GM12878 (cell line): Measurements from ENCODE around the gene HTR7. TPM values are rescaled to one million over a fixed set of nuclear protein-coding genes. Genes with fewer than 3 reads are reported as not detected.

Experiments
- BHLHE40 ChIP-seq, 2 experiments: fragments of 450-650 bp in 1 of 2; IDR thresholded peaks; 2 replicates each; pipeline ENCODE4 v1.6.1; 2011 to 2017; ENCODE audit warnings: low read depth in 2 of 2, borderline replicate concordance in 1 of 2, improper control_type of control experiment in 1 of 2, low read length in 1 of 2, mild to moderate bottlenecking in 1 of 2
- BRCA1 ChIP-seq: IDR thresholded peaks from 2 replicates; pipeline ENCODE4 v1.6.1; 2011; ENCODE audit warnings: low read depth, low read length, improper control_type of control experiment
- CREB1 ChIP-seq: IDR thresholded peaks from 2 replicates; pipeline ENCODE4 v1.6.1; 2012; ENCODE audit warnings: low read depth, mild to moderate bottlenecking, inconsistent platforms
- EED ChIP-seq: sonication (generic); IDR thresholded peaks from 2 replicates; pipeline ENCODE4 v1.6.1; 2016; ENCODE audit warnings: antibody characterized with exemption, low read depth
- IKZF1 ChIP-seq: fragments of 450-650 bp; conservative IDR thresholded peaks from 2 replicates; pipeline ENCODE4 v1.6.1; 2017; ENCODE audit warnings: antibody characterized with exemption, mild to moderate bottlenecking
- JUND ChIP-seq: IDR thresholded peaks from 2 replicates; pipeline ENCODE4 v1.6.1; 2012; ENCODE audit warnings: low read depth, mild to moderate bottlenecking, low read length, improper control_type of control experiment, moderate library complexity
- LARP7 ChIP-seq: fragments of 450-650 bp; IDR thresholded peaks from 2 replicates; pipeline ENCODE4 v1.6.1; 2017; ENCODE audit warnings: mild to moderate bottlenecking
- SIN3A ChIP-seq: IDR thresholded peaks from 2 replicates; pipeline ENCODE4 v1.6.1; 2012; ENCODE audit warnings: low read depth, low read length, improper control_type of control experiment
- SMAD5 ChIP-seq: IDR thresholded peaks from 2 replicates; pipeline ENCODE4 v1.6.1; 2016; ENCODE audit warnings: antibody characterized with exemption, low read depth
- SP1 ChIP-seq: IDR thresholded peaks from one replicate; pipeline ENCODE4 v1.6.1; 2011; ENCODE audit warnings: low read depth, low read length
- TCF12 ChIP-seq: IDR thresholded peaks from 2 replicates; pipeline ENCODE4 v1.6.1; 2011; ENCODE audit warnings: low read depth, mild to moderate bottlenecking, low read length
- TCF3 ChIP-seq: IDR thresholded peaks from 2 replicates; pipeline ENCODE4 v1.6.1; 2012; ENCODE audit warnings: low read depth, mild to moderate bottlenecking, low read length, borderline replicate concordance; ENCODE audit not compliant: insufficient read depth
- ZNF207 ChIP-seq: fragments of 450-650 bp; IDR thresholded peaks from 2 replicates; pipeline ENCODE4 v1.6.1; 2014; ENCODE audit warnings: antibody characterized with exemption, mild to moderate bottlenecking, borderline replicate concordance
- ZNF274 ChIP-seq: IDR thresholded peaks from one replicate; pipeline ENCODE4 v1.8.0; 2011; ENCODE audit not compliant: insufficient read length, insufficient read depth
- polyA plus RNA-seq, 11 experiments: library from polyadenylated mRNA; depleted of rRNA in 4 of 11; unstranded in 6 of 11; stranded (reverse) in 5 of 11; fragments of >200 nt; fragmentation: Nextera tagmentation in 4 of 11; fragmentation: Illumina TruSeq in 1 of 11; extraction: Ambion mirVana in 4 of 11; extraction: Trizol in 1 of 11; gene quantifications; 1 replicate in 1 of 11; 2 replicates in 10 of 11; pipeline versions ENCODE4 v1.2.1 to v1.2.3, GENCODE V29; 2011 to 2016; ENCODE audit warnings: inconsistent platforms in 2 of 11, missing spikeins in 2 of 11, low read depth in 1 of 11
- total RNA-seq, 4 experiments: library from RNA; depleted of rRNA in 3 of 4; stranded (reverse); fragments of >200 nt in 3 of 4; fragmentation: Illumina TruSeq in 1 of 4; extraction: Trizol in 1 of 4; gene quantifications; 2 replicates each; pipeline versions ENCODE4 v1.2.1 to v1.2.3, GENCODE V29; 2013 to 2021
- TF ChIP-seq, protein P1 (sequence below): IDR thresholded peaks from 2 replicates; pipeline ENCODE4 v1.6.1; 2011; ENCODE audit warnings: borderline replicate concordance, low read depth, mild to moderate bottlenecking, moderate library complexity, low read length; ENCODE audit not compliant: insufficient read depth, poor library complexity, severe bottlenecking
- TF ChIP-seq, protein P2 (sequence below): fragments of 450-650 bp; IDR thresholded peaks from 2 replicates; pipeline ENCODE4 v1.6.1; 2016; ENCODE audit warnings: mild to moderate bottlenecking
- TF ChIP-seq, protein P3 (sequence below): fragments of 450-650 bp; IDR thresholded peaks from 2 replicates; pipeline ENCODE4 v1.6.1; 2018; ENCODE audit warnings: mild to moderate bottlenecking, low read depth, moderate library complexity; ENCODE audit not compliant: partially characterized antibody
- TF ChIP-seq, protein P4 (sequence below): fragments of 450-650 bp; formaldehyde crosslinking; IDR thresholded peaks from 2 replicates; pipeline ENCODE4 v1.4.0; 2020; ENCODE audit warnings: mild to moderate bottlenecking, moderate library complexity
- TF ChIP-seq, protein P5 (sequence below): IDR thresholded peaks from 2 replicates; pipeline ENCODE4 v1.6.1; 2012; ENCODE audit warnings: low read length, inconsistent platforms

Gene HTR7
- total and polyA plus RNA-seq, 10 of the 15 experiments (the other 5 are each of a cell fraction or from before 2014, with no cell fraction given) = 0.01 to 1.3 (median 0.06) TPM; not detected in 4

DNA sequence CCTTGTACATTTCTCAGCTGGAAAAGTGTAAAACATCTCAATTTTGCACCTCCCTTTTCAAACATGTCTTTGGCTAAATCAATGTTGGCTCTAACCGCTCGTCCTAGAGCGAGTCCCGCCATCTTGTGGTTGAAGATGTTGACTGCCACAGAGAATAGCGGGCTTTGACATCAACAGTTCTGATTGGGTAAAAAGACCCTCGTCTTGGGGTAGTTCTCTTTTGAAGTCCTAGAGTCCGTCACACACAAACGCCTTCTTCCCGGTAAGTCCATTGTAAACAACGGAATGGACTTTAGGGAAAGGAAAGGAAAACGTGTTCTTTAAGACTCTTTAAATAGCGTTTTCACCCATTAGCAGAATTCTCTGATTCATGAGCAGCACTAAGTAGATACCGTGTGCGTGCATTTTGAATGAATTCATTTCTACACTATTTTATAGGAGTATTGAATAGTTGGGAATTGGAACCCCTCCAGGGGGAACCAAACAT lies 13.5 kb upstream of the HTR7 start (continued):
- TF ChIP-seq, protein P1, sequence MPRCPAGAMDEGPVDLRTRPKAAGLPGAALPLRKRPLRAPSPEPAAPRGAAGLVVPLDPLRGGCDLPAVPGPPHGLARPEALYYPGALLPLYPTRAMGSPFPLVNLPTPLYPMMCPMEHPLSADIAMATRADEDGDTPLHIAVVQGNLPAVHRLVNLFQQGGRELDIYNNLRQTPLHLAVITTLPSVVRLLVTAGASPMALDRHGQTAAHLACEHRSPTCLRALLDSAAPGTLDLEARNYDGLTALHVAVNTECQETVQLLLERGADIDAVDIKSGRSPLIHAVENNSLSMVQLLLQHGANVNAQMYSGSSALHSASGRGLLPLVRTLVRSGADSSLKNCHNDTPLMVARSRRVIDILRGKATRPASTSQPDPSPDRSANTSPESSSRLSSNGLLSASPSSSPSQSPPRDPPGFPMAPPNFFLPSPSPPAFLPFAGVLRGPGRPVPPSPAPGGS = no peak
- TF ChIP-seq TCF12 = no peak
- TF ChIP-seq ZNF274 = no peak
- no peak for TF ChIP-seq ZNF207
- TF ChIP-seq, protein P2, sequence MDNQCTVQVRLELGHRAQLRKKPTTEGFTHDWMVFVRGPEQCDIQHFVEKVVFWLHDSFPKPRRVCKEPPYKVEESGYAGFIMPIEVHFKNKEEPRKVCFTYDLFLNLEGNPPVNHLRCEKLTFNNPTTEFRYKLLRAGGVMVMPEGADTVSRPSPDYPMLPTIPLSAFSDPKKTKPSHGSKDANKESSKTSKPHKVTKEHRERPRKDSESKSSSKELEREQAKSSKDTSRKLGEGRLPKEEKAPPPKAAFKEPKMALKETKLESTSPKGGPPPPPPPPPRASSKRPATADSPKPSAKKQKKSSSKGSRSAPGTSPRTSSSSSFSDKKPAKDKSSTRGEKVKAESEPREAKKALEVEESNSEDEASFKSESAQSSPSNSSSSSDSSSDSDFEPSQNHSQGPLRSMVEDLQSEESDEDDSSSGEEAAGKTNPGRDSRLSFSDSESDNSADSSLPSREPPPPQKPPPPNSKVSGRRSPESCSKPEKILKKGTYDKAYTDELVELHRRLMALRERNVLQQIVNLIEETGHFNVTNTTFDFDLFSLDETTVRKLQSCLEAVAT = no peak
- no peak for TF ChIP-seq BRCA1
- TF ChIP-seq JUND = no peak
- TF ChIP-seq SP1 = no peak
- TF ChIP-seq SIN3A = no peak
- no peak for TF ChIP-seq BHLHE40 (IDR thresholded peaks at IDR 0.05; ENCODE audit: borderline replicate concordance in 1 of 2, low read depth in 2 of 2, low read length in 1 of 2)
- no peak for TF ChIP-seq CREB1
- TF ChIP-seq, protein P3, sequence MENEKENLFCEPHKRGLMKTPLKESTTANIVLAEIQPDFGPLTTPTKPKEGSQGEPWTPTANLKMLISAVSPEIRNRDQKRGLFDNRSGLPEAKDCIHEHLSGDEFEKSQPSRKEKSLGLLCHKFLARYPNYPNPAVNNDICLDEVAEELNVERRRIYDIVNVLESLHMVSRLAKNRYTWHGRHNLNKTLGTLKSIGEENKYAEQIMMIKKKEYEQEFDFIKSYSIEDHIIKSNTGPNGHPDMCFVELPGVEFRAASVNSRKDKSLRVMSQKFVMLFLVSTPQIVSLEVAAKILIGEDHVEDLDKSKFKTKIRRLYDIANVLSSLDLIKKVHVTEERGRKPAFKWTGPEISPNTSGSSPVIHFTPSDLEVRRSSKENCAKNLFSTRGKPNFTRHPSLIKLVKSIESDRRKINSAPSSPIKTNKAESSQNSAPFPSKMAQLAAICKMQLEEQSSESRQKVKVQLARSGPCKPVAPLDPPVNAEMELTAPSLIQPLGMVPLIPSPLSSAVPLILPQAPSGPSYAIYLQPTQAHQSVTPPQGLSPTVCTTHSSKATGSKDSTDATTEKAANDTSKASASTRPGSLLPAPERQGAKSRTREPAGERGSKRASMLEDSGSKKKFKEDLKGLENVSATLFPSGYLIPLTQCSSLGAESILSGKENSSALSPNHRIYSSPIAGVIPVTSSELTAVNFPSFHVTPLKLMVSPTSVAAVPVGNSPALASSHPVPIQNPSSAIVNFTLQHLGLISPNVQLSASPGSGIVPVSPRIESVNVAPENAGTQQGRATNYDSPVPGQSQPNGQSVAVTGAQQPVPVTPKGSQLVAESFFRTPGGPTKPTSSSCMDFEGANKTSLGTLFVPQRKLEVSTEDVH = no peak
- TF ChIP-seq, protein P4, sequence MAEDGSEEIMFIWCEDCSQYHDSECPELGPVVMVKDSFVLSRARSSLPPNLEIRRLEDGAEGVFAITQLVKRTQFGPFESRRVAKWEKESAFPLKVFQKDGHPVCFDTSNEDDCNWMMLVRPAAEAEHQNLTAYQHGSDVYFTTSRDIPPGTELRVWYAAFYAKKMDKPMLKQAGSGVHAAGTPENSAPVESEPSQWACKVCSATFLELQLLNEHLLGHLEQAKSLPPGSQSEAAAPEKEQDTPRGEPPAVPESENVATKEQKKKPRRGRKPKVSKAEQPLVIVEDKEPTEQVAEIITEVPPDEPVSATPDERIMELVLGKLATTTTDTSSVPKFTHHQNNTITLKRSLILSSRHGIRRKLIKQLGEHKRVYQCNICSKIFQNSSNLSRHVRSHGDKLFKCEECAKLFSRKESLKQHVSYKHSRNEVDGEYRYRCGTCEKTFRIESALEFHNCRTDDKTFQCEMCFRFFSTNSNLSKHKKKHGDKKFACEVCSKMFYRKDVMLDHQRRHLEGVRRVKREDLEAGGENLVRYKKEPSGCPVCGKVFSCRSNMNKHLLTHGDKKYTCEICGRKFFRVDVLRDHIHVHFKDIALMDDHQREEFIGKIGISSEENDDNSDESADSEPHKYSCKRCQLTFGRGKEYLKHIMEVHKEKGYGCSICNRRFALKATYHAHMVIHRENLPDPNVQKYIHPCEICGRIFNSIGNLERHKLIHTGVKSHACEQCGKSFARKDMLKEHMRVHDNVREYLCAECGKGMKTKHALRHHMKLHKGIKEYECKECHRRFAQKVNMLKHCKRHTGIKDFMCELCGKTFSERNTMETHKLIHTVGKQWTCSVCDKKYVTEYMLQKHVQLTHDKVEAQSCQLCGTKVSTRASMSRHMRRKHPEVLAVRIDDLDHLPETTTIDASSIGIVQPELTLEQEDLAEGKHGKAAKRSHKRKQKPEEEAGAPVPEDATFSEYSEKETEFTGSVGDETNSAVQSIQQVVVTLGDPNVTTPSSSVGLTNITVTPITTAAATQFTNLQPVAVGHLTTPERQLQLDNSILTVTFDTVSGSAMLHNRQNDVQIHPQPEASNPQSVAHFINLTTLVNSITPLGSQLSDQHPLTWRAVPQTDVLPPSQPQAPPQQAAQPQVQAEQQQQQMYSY = no peak
- TF ChIP-seq, protein P5, sequence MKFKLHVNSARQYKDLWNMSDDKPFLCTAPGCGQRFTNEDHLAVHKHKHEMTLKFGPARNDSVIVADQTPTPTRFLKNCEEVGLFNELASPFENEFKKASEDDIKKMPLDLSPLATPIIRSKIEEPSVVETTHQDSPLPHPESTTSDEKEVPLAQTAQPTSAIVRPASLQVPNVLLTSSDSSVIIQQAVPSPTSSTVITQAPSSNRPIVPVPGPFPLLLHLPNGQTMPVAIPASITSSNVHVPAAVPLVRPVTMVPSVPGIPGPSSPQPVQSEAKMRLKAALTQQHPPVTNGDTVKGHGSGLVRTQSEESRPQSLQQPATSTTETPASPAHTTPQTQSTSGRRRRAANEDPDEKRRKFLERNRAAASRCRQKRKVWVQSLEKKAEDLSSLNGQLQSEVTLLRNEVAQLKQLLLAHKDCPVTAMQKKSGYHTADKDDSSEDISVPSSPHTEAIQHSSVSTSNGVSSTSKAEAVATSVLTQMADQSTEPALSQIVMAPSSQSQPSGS = no peak
- no peak for TF ChIP-seq SMAD5
- TF ChIP-seq TCF3 = no peak
- TF ChIP-seq IKZF1 = no peak
- TF ChIP-seq EED = no peak
- no peak for TF ChIP-seq LARP7
